OCI-M1 (cell line): Measurements from ENCODE around the gene A1BG.
"Not testable (repeated sequence)": the region's sequence is repeated elsewhere in the genome, so short reads cannot be mapped to it uniquely, and the experiment has no call there.

ENCODE experiments used
- DNase-seq: peaks from one replicate; lab custom pipeline; 2025; lab: John Stamatoyannopoulos, UW

The A1BG gene

DNA sequence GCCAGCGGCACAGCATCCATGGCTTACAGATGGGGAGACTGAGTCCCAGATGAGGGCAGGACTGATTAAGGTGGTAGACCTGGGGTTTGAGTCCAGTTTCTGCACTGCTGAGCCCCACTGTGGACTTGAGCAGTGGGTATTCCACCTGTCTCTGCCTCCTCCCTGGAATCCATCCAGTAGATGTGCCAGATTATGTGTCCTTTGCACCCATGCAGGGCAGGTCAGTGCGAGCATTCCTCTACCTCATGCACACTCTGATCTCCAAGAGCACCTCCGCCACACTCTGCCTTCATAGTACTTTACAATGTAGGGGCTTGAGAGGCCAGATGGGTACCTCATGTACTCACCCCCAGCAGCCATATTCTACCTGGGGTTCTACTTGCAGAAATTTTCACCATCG lies 16.5 kb downstream of the A1BG start:
- no peak for DNase-seq

DNA sequence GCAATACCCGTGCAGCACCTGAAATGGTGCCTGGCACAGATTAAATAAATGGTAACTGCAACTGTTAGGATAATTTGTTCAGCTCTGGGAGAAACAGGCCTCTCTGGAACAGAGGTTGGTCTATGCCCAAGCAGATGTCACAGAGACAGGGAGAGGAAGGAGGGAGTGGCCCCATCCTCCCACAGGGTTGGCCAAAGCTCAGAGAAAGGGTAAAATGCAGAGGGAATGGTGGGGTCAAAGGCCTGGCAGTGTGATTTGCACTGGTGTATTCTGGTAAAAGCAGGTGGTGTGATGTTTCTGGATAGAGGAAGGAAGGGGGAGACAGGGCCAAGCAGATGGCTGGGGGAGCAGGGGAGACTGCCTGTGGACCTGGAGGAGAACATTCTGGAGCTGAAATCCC lies 17.1 kb downstream of the A1BG start:
- no peak for DNase-seq

DNA sequence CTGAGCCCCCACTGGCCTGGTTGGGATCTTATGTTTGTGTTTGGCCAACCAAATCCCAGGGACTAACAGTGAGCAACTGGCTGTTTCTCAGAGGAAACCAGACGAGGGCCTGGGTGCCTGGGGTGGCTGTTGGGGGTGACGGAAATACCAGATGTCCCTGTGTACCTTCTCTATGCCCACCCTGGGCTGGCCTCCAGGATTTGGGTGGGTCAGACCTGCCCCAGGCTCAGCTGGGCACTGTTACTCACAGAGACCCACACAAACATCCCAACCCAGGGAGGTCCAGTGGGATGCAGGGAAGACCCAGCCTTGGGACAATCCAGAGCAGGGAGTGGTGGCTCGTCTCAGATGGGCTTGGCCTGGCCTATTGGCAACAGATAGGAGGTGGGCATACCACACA lies 17.7 kb downstream of the A1BG start:
- DNase-seq: no peak

DNA sequence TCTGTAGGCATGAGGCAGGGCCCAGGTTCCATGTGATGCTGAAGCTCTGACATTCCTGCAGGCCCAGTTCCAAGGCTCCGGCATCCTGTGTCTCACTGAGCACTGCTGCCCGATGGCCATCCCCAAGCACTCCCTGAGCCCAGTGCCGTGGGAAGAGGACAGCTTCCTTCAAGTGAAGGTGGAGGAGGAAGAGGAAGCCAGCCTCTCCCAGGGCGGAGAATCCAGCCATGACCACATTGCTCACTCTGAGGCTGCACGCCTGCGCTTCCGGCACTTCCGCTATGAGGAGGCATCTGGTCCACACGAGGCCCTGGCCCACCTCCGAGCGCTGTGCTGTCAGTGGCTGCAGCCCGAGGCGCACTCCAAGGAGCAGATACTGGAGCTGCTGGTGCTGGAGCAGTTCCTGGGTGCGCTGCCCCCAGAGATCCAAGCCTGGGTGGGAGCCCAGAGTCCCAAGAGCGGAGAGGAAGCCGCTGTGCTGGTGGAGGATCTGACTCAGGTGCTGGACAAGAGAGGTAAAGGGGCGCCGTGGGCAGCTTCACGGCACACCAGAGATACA lies 18.5 kb downstream of the A1BG start:
- no peak for DNase-seq

DNA sequence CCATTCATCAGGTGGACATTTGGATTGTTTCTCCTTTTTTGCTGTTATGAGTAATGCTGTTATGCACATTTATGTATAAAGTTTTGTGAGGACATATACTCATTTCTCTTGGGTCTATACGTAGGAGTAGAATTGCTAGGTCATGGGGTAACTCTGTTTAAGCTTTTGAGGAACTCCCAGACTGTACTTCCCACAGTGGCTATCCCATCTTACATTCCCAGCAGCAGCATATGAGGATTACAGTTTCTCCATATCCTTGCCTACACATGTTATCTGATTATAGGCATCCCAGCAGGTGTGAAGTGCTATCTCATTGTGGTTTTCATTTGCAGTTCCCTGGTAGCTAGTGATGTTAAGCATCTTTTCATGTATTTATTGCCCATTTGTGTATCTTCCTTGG lies 20.6 kb downstream of the A1BG start:
- DNase-seq: no peak

DNA sequence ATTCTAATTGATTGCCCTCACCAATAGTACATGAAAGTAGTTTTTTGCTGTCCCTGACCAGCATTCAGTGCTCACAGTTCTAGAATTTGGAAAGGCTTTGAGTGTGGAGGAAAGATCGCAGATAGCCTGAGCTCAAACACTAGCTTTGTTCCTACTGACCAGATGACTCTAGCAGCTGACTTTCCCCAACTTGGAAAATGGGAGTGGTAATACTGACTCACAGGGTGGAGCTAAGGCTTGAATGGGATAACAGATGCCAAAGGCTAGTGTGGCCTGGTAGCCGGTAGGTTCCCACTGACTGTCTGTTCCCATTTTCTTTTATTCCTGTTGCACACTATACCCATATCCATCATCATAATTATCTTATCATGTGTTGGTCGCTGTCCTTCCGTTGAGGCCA lies 22.8 kb downstream of the A1BG start:
- DNase-seq: peak; percentile 15

DNA sequence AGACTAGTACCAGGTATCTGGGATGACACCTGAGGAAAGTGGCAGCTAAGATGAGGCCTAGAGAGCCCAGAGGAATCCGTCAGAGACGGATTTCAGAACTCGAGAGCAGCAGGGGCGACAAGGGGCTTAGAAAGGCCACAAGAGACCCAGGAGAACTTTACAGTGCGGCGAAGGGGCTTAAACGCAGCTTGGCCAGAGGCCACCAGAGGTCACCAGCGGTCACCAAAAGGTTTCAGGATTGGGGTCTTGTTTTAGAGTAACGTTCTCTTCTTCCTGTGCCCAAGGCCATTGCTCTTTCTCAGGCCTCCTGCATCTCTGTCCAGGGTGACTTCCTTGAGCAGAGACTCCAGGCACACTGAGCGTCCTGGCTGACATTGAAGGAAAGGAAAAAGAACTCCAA lies 24.3 kb downstream of the A1BG start:
- DNase-seq: peak; percentile 60

DNA sequence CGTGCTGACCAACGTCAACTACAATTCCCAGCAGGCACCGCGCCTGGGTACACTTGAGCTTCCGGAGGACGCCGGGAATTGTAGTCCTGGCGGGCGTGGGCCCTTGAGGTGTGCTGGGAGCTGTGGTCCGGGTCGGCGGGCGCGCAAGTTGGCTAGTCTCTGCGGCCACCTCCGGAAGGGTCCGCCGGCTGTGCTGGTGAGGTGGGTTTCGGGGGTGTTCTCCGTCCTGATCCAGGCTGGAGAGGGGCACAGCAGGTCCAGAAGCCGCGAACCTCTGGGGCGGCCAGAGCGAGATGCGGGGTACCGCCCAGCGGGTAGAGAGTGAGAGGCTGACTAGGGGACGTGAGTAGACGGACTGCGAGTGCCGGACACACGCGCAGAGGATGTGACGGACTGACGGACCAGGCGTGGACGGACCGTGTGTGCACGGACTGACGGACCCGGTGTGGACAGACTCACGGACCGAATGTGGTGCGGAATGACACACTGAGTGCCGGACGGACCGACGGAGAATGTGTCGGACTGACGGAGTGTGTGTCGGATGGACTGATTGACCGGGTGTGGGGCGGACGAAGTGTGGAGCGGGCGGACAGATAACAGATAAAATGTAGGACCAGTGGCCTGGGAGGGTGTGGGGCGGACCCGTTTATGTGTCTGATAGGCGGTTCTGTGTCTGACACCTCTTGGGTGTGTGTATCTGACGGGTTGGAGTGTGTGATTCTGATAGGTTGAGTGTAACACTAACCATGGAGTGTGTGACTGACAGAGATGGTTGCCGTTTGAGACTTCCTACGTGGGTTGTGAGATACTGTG lies 26.2 kb downstream of the A1BG start, which contains the start of gene ZSCAN22:
Gene ZSCAN22 (plus strand): TSS at position 81 of the 813 bp plus-strand sequence. CDS start 7,809 bp downstream, outside the sequence.
- peak; percentile 98 for DNase-seq

DNA sequence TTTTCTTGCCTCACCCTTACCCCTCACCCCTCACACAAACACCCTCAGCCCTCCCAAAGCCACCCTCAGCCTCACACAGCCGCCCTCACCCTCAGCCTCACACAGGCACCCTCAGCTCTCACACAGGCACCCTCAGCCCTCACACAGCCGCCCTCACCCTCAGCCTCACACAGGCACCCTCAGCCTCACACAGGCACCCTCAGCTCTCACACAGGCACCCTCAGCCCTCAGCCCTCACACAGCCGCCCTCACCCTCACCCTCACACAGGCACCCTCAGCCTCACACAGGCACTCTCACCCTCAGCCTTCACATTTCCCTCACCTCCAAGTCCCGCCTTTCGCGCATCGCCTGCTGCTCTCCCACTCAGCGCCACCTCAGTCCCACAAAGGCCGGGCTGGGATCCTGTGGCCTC lies 26.8 kb downstream of the A1BG start:
- no peak for DNase-seq

DNA sequence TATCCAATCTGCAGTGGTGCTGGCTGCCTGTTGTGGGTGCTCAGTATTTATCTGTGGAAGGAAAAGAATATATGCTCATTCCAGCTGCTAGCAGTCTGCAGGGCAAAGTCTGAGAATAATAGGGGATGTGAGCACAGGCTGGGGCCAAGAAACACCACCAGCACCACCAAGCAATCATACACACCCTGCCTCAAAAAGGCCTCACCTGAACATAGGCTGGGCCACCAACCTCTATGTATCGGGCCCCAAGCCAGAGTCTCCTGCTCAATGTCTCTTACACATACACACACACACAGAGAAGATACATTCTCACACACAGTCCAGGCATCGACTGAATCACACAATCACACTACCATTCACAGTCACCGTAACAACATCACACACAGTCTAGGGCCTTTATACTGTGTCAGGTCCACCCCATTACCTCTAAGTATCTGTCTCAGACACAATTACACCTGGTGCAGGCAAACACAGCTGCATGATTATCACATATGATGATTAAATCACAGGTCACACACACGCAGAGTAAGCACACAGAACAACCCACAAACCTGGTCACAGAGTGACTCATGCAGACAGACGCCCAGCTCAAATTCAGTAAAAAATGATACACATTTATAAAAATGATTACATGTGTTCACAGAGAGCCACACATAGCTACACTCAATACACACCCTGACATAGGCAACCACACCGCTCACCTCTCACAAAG lies 27.8 kb downstream of the A1BG start:
- no peak for DNase-seq

DNA sequence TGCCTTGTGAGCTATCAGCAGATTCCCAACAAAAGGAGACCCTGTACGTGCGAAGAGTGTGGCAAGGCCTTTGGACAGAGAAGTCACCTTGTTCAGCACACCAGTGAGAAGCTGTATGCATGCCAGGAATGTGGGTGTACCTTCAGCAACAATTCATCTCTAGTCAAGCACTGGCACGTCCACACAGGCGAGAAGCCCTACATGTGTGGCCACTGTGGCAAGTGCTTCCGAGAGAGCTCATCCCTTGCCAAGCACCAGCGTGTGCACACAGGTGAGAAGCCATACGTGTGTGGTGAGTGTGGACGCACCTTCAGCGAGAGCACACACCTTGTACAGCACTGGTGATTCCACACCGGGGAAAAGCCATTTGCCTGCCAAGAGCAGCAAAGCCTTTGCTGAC lies 34.1 kb downstream of the A1BG start:
- no peak for DNase-seq

DNA sequence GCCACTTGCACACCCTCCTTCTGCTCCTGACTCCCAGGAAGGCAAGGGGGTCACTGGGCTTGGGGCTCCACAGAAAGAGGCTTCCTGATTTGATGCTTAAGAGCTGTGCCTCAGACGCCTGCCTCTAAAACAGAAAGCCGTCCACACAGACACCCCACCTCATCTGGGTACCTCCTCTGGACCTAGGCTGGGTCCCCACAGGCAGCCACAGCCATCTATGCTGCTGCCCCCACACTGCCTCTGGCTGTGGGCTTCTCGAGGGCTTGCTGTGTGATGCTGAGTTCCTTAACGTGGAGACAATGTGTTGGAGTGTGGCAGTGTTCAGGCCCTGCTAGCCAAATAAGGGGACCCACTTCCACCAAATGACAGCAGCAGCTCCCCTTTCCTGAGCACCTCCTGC lies 35.0 kb downstream of the A1BG start:
- DNase-seq: no peak

DNA sequence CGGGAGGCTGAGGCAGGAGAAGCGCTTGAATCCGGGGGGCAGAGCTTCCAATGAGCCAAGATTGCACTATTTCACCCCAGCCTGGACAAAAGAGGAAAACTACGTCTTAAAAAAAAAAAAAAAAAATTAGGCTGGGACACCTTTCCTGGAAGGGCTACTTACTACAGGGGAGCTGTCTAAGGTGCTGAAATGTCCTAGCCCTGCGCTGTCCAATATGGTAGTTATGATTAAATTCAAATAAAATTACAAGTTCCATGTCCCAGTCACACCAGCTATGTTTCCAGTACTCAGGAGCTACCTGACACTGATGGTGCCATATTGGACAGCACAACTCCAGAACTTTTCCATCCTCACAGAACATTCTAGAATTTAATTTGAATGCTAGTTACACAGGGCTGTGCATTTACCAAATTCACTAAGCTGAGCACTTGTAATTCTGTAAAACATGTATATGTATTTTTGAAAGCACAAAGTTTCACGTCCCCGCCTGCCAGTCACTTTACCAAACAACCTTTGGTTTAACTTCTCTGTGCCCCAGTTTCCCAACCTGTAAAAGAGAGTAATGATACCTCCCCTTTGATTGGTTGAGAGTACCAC lies 35.7 kb downstream of the A1BG start:
- DNase-seq: peak; percentile 72

DNA sequence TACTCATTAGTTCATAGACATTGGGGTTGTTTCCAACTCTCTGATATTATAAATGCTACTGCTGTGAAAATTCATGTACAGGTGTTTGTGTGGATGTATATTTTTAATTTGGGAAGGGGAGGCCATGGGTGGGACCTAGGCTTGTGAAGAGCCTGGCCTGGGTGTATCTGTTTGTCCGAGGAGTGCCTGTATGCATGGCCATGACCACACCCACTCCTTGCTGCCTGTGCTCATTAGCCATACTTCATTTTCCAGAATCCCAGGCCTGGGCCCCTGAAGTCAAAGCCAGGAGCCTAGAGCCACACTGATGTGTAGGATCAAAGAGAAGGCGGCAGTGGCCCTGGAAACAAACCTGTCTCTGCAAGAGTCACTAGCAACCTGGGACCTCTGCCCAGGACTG lies 37.7 kb downstream of the A1BG start:
- DNase-seq: no peak

DNA sequence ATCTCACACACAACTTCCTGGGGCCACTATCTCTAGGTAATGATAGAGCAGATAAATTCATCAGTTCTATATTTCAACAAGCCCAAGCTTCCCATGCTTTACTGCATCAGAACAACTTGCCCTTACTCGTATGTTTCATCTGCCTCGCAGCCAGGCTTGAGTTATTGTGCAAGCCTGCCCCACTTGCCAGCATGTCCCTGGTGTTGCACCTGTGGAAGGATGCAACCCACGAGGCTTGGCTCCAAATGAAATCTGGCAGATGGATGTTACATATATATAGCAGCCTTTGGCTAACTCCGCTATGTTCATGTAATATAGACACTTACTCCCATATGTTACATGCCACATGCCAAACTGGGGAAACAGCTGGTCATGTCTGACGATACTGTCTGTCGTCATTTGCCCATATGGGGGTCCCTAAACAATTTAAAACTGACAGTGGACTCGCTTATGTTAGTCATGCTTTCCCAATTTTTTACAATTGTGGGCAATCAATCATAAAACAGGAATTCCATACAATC lies 41.9 kb downstream of the A1BG start:
- no peak for DNase-seq

DNA sequence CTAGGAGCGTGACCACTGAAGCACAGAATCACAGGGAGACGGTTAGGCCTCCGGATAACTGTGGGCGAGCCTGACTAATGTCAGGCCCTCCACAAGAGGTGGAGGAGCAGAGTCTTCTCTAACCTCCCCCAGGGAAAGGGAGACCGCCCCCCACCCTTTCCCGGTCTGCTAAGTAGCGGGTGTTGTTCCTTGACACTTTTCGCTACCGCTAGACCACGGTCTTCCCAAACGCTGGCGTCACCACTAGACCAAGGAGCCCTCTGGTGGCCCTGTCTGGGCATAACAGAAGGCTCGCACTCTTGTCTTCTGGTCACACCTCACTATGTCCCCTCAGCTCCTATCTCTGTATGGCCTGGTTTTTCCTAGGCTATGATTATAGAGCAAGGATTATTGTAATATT lies 42.6 kb downstream of the A1BG start:
- not testable (repeated sequence) for DNase-seq

DNA sequence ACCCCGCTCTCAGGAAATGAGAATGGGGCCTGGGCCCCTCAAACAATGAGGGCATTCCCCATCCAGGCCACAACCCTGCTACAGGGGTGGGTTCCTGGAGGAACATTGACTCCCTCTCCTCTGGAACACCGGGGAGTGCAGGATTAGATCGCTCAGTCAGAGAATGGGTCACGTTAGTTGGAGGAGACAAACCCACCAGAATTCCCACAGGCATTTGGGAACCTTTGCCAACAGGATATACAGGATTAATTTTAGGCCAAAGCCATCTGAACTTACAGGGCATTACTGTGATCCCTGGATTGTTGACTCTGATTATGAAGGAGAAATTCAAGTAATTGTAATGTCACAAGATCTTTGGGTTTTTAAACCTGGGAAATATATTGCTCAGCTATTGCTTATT lies 45.6 kb downstream of the A1BG start:
- DNase-seq: no peak

DNA sequence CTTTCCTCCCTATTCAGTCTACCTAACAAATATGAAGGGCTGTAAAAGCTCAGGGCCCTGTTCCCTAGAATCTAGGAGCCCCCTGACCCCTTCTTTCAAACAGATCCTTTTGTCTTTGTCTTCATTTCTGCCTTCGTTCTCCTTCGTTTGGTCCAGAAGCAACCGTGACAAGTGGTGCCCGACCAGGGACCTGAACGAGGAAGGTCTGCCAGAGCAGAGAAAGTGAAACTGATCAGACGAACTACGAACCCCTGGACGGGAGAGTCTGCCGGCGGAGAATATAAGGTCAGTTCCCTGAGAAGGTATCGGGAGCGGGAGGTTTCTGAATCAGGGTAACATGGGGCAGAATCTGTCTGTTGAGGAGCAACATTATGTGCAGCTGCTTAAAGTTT lies 47.4 kb downstream of the A1BG start:
- peak; percentile 84 for DNase-seq

DNA sequence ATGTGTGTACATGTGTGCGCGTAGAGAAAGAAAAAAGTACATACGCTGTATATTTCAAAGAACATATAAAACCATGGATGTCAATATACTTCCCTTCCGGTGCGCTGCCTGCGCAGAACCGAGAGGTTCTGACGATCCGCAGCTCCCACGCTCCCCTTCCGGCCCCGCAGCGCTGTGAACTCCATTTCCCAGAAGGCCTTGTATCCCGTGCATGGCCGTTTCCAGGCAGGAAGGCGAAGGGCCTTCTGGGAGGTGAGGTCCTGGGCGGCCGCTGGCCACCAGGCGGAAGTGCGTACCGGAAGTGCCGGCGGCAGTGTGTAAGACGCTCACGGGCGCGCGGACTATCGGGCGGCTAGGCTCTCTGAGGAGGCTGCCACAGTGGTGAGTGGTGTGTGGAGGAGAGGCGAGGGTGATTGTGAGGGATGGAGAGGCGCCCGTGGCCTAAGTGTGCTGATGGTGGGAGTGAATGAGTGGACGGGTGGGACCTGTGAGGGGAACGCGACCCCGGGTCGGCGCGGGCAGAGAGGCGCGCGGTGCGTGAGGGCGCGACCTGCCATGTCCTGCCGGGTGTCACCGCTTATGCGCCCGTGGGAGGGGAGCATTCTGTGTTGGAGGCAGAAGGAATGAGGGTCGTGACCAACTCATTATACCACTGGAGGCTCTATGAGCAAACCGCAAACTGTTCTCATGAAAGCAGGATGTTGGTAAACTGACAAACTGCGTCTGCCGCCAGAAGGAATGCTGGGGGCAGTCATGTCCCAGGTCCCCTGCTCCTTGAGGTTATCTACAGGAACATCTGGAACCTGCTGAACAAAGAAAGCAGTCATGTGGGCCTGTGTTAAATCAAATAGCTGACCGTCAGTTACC lies 48.0 kb downstream of the A1BG start, which contains the start of gene ERVK3-1:
Gene ERVK3-1 (plus strand): TSS at position 313 of the 867 bp plus-strand sequence. CDS start 6,792 bp downstream, outside the sequence.
- DNase-seq: peak; percentile 100

DNA sequence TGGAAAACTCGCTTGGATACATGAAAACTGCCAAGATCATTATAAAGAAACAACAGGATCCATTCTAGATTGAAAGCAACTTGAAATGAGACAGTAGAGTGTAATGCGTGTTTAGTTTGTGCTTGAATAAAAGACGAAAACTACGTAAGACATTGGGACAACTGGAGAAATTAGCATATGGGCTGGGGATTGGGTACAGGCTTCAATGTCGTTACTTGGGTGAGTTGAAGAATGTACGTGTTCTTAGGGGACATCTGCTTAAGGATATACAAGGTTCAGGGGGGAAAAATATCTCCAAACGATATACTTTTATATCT lies 48.6 kb downstream of the A1BG start:
- DNase-seq: no peak

DNA sequence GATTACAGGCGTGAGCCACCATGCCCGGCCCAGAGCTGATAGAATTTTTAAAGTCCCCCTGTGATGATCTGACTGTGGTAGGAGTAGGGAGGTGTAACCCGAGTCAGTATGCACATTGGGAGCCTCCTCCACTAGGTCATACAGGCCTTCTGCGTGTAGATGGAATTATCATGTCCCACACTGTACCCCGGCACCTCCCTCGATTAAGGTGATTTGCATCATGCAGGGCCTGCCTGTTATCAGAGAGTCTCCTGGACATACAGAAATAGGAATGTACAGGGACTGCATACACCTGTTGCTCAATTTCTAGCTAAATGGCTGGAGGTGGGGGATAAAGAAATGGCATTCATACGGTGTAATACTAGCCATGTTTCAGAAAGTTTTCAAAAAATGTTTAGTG lies 49.0 kb downstream of the A1BG start:
- DNase-seq: peak; percentile 44

DNA sequence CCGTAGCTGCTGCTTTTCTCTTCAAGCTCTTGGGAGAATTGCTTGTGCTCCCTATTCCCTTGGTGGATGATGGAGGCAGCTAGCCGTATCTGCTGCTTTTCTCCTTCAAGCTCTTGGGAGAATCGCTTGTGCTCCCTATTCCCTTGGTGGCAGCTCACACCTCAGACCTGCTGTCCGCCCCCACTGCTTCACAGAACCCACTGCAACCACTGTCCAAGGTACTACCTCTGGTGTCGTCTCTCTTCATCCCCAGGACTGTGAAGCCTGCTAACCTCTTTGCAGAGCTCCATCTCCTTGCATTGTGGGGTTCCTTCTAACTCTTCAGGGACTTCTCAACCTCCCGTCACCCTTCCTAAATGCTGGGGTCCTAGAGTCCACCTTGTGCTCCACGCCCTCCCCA lies 52.7 kb downstream of the A1BG start:
- no peak for DNase-seq
